Small intestine (tissue), 7 donors: Measurements from ENCODE around the gene CD300LD. TPM values are rescaled to one million over a fixed set of nuclear protein-coding genes. Genes with fewer than 3 reads are reported as not detected.

Experiments
- DNase-seq, 2 donors: peaks; one replicate each; pipeline versions ENCODE4 v3.0.0 to v3.0.0-alpha.2; 2013
- FAIRE-seq: peaks from 2 replicates; lab custom pipeline; 2012; peaks lifted over from hg19 to GRCh38; lab: Jason Lieb, UNC
- H3K27ac ChIP-seq, 3 donors: one replicate each; pipeline ENCODE4 v1.5.1; 2013; ENCODE audit warnings: low read length in 2 of 3, mild to moderate bottlenecking in 2 of 3, control low read depth in 1 of 3, inconsistent platforms in 1 of 3, low read depth in 1 of 3, moderate library complexity in 1 of 3
- H3K27me3 ChIP-seq, 3 donors: one replicate each; pipeline ENCODE4 v1.6.1; 2013; ENCODE audit warnings: low read length in 3 of 3, inconsistent platforms in 1 of 3; ENCODE audit not compliant: control insufficient read depth in 3 of 3, insufficient read depth in 3 of 3
- H3K36me3 ChIP-seq, 3 donors: one replicate each; pipeline ENCODE4 v1.6.1; 2013; ENCODE audit warnings: low read length in 3 of 3, inconsistent platforms in 1 of 3, low read depth in 1 of 3, mild to moderate bottlenecking in 1 of 3, moderate library complexity in 1 of 3; ENCODE audit not compliant: control insufficient read depth in 3 of 3, insufficient read depth in 2 of 3
- H3K4me1 ChIP-seq, 3 donors: one replicate each; pipeline ENCODE4 v1.6.1; 2013; ENCODE audit warnings: low read length in 2 of 3, inconsistent platforms in 1 of 3, low read depth in 1 of 3, mild to moderate bottlenecking in 1 of 3, moderate library complexity in 1 of 3; ENCODE audit not compliant: control insufficient read depth in 3 of 3, insufficient read depth in 2 of 3
- H3K4me3 ChIP-seq, 3 donors: one replicate each; pipeline ENCODE4 v1.5.1; 2013; ENCODE audit warnings: low read length in 3 of 3, control low read depth in 1 of 3, inconsistent platforms in 1 of 3, low read depth in 1 of 3, mild to moderate bottlenecking in 1 of 3, moderate library complexity in 1 of 3
- H3K9me3 ChIP-seq, 2 donors: one replicate each; pipeline ENCODE4 v1.6.1; 2013; ENCODE audit warnings: low read depth in 1 of 2, low read length in 1 of 2; ENCODE audit not compliant: control insufficient read depth in 2 of 2, insufficient read depth in 1 of 2
- WGBS, 3 donors: extraction: QIAGEN DNeasy Blood & Tissue Kit; methylation state at CpG; one replicate each; pipeline ENCODE4 v1.1.7; 2013; 5-methylcytosine and 5-hydroxymethylcytosine counted together
- polyA plus RNA-seq, 4 donors: library from polyadenylated mRNA; stranded (reverse) in 3 of 4; unstranded in 1 of 4; fragments of 200-250 nt in 3 of 4; fragments of 120-200 nt in 1 of 4; gene quantifications; one replicate each; pipeline versions ENCODE4 v1.2.1 to v1.2.3, GENCODE V29; 2013
- donor health status: healthy with polysubstance abuse.
- donor health status: control.
- donor health status: control.
- donor health status: Bipolar disorder and iron deficiency.
- donor health status: healthy.

The CD300LD gene
- polyA plus RNA-seq, 4 donors: not detected

- FAIRE-seq: no peak
- H3K4me3 ChIP-seq: no peak overlapping the region
- no peak overlapping the region for H3K27ac ChIP-seq
- H3K36me3 ChIP-seq: no peaks in the 10 kb centered on the region
- no peaks in the 10 kb centered on the region for H3K9me3 ChIP-seq
- WGBS, 3 donors: 61 to 77% (median 69%) methylated on average over 6 of the region's 6 CpGs
- H3K4me1 ChIP-seq: no peaks in the 10 kb centered on the region
- DNase-seq: no peak
- H3K27me3 ChIP-seq: peaks cover 0 to 10% (median 0%) of the 10 kb centered on the region in 3 donors
These were observed 3.1 kb upstream of the CD300LD start for GRCh38 chr17:74595037-74595750.

GRCh38 chr17:74591503-74591902 lies 580 bp downstream of the CD300LD start:
- Histone ChIP-seq H3K36me3 (no peaks in the 10 kb centered on the region), H3K27ac (no peak overlapping the region), H3K27me3 (no peaks in the 10 kb centered on the region), H3K4me1 (no peaks in the 10 kb centered on the region), H3K4me3 (no peak overlapping the region), H3K9me3 (no peaks in the 10 kb centered on the region)
- 67 to 79% (median 74%) methylated on average over 1 of the region's 1 CpG for WGBS, 3 donors
- FAIRE-seq (no peak), DNase-seq (no peak)

- Histone ChIP-seq H3K27me3 (peaks cover 0 to 1% (median 0%) of the 10 kb centered on the region in 3 donors), H3K4me3 (no peak overlapping the region), H3K36me3 (no peaks in the 10 kb centered on the region), H3K4me1 (no peaks in the 10 kb centered on the region), H3K9me3 (peaks cover 0 to 3% of the 10 kb centered on the region in 2 donors), H3K27ac (no peak overlapping the region)
- FAIRE-seq (no peak), DNase-seq (no peak)
- WGBS, 3 donors: 71 to 87% (median 78%) methylated on average over 5 of the region's 5 CpGs
These were observed 6.4 kb downstream of the CD300LD start for GRCh38 chr17:74585711-74586110.

GRCh38 chr17:74584292-74585060 lies 7.6 kb downstream of the CD300LD start:
- FAIRE-seq: no peak

GRCh38 chr17:74582633-74583032 lies 9.4 kb downstream of the CD300LD start:
- Histone ChIP-seq H3K4me1 (no peaks in the 10 kb centered on the region), H3K9me3 (peaks cover 0 to 3% of the 10 kb centered on the region in 2 donors), H3K27ac (no peak overlapping the region), H3K27me3 (peaks cover 0 to 1% (median 0%) of the 10 kb centered on the region in 3 donors), H3K36me3 (no peaks in the 10 kb centered on the region), H3K4me3 (no peak overlapping the region)
- DNase-seq (no peak), FAIRE-seq (no peak)
- WGBS, 3 donors: 72 to 79% (median 75%) methylated on average over 10 of the region's 10 CpGs

More at GRCh38 chr17:74584292-74585060, 7.6 kb downstream of the CD300LD start:
- H3K36me3 ChIP-seq: no peaks in the 10 kb centered on the region
- H3K27me3 ChIP-seq: peaks cover 0 to 1% (median 0%) of the 10 kb centered on the region in 3 donors
- DNase-seq: peak in 1 of 2 donors; percentile 12
- H3K27ac ChIP-seq: peak overlapping the region in 1 of 3 donors; percentile 93
- H3K4me3 ChIP-seq: no peak overlapping the region
- no peaks in the 10 kb centered on the region for H3K4me1 ChIP-seq
- 24 to 53% (median 41%) methylated on average over 14 of the region's 14 CpGs for WGBS, 3 donors
- peaks cover 0 to 3% of the 10 kb centered on the region in 2 donors for H3K9me3 ChIP-seq

- no peaks in the 10 kb centered on the region for H3K36me3 ChIP-seq
- 52 to 58% (median 57%) methylated on average over 7 of the region's 7 CpGs for WGBS, 3 donors
- H3K9me3 ChIP-seq: peaks cover 0 to 3% of the 10 kb centered on the region in 2 donors
- DNase-seq: no peak
- peaks cover 0 to 1% (median 0%) of the 10 kb centered on the region in 3 donors for H3K27me3 ChIP-seq
- no peak for FAIRE-seq
- H3K27ac ChIP-seq: no peak overlapping the region
- H3K4me3 ChIP-seq: no peak overlapping the region
- no peaks in the 10 kb centered on the region for H3K4me1 ChIP-seq
These were observed 12.2 kb downstream of the CD300LD start for GRCh38 chr17:74579900-74580299.

- Histone ChIP-seq H3K4me3 (no peak overlapping the region), H3K9me3 (peaks cover 0 to 3% of the 10 kb centered on the region in 2 donors), H3K27ac (no peak overlapping the region), H3K4me1 (no peaks in the 10 kb centered on the region), H3K27me3 (peaks cover 0 to 1% (median 0%) of the 10 kb centered on the region in 3 donors), H3K36me3 (no peaks in the 10 kb centered on the region)
- WGBS, 3 donors: 81 to 89% (median 84%) methylated on average over 9 of the region's 9 CpGs
- DNase-seq (no peak), FAIRE-seq (no peak)
These were observed 13.1 kb downstream of the CD300LD start for GRCh38 chr17:74578979-74579378.

GRCh38 chr17:74574489-74575142 lies 17.5 kb downstream of the CD300LD start:
- WGBS, 3 donors: 13 to 50% (median 23%) methylated on average over 5 of the region's 5 CpGs
- Histone ChIP-seq H3K27ac (peak overlapping the region in 1 of 3 donors; percentile 0), H3K27me3 (no peaks in the 10 kb centered on the region), H3K4me3 (no peak overlapping the region), H3K9me3 (no peaks in the 10 kb centered on the region), H3K4me1 (no peaks in the 10 kb centered on the region), H3K36me3 (no peaks in the 10 kb centered on the region)
- no peak for FAIRE-seq
- DNase-seq: peak; percentile 7 to 21
